HEK293T (cell line): ENCODE results near the gene NOS2.
"Not testable (repeated sequence)": the region's sequence is repeated elsewhere in the genome, so short reads cannot be mapped to it uniquely, and the experiment has no call there.

ENCODE experiments used
- CTCF ChIA-PET: fragments of 350-600 bp; formaldehyde crosslinking; extraction: SDS; loops from one replicate; lab custom pipeline; 2021; ENCODE audit warnings: antibody characterized with exemption, inconsistent platforms; lab: Yijun Ruan, JAX
- POLR2A ChIA-PET: fragments of 350-600 bp; formaldehyde crosslinking; extraction: SDS; loops from one replicate; lab custom pipeline; 2020; ENCODE audit warnings: antibody characterized with exemption, inconsistent platforms; lab: Yijun Ruan, JAX
- DNase-seq: peaks from one replicate; pipeline ENCODE4 v3.0.0; 2012; ENCODE audit warnings: mixed read lengths; ENCODE audit errors: extremely low spot score
- ARNT ChIP-seq: fragments of 450-650 bp; IDR thresholded peaks from 2 replicates; pipeline ENCODE4 v1.6.1; 2017; ENCODE audit warnings: mild to moderate bottlenecking
- BHLHE40 ChIP-seq: fragments of 450-650 bp; IDR thresholded peaks from 2 replicates; pipeline ENCODE4 v1.6.1; 2016; ENCODE audit warnings: mild to moderate bottlenecking, moderate library complexity, borderline replicate concordance
- CTBP1 ChIP-seq: fragments of 450-650 bp; IDR thresholded peaks from 2 replicates; pipeline ENCODE4 v1.6.1; 2016; ENCODE audit warnings: borderline replicate concordance
- ELF4 ChIP-seq: fragments of 450-650 bp; IDR thresholded peaks from 2 replicates; pipeline ENCODE4 v1.6.1; 2017; ENCODE audit warnings: antibody characterized with exemption
- FOXA1 ChIP-seq: fragments of 450-650 bp; IDR thresholded peaks from 2 replicates; pipeline ENCODE4 v1.6.1; 2016; ENCODE audit warnings: mild to moderate bottlenecking
- FOXK2 ChIP-seq: fragments of 450-650 bp; IDR thresholded peaks from 2 replicates; pipeline ENCODE4 v1.6.1; 2016; ENCODE audit warnings: mild to moderate bottlenecking
- FOXM1 ChIP-seq: fragments of 450-650 bp; IDR thresholded peaks from 2 replicates; pipeline ENCODE4 v1.6.1; 2017; ENCODE audit warnings: mild to moderate bottlenecking, borderline replicate concordance
- HDGF ChIP-seq: fragments of 450-650 bp; IDR thresholded peaks from 2 replicates; pipeline ENCODE4 v1.6.1; 2017; ENCODE audit warnings: antibody characterized with exemption, borderline replicate concordance
- L3MBTL2 ChIP-seq: fragments of 450-650 bp; conservative IDR thresholded peaks from 2 replicates; pipeline ENCODE4 v1.6.1; 2016; ENCODE audit warnings: mild to moderate bottlenecking
- LEF1 ChIP-seq: fragments of 450-650 bp; IDR thresholded peaks from 2 replicates; pipeline ENCODE4 v1.6.1; 2017; ENCODE audit warnings: mild to moderate bottlenecking, borderline replicate concordance
- NFRKB ChIP-seq: fragments of 450-650 bp; IDR thresholded peaks from 2 replicates; pipeline ENCODE4 v1.6.1; 2016; ENCODE audit warnings: mild to moderate bottlenecking, moderate library complexity
- SP1 ChIP-seq: fragments of 450-650 bp; IDR thresholded peaks from 2 replicates; pipeline ENCODE4 v1.6.1; 2017
- SUZ12 ChIP-seq: fragments of 450-650 bp; IDR thresholded peaks from 2 replicates; pipeline ENCODE4 v1.6.1; 2016; ENCODE audit warnings: mild to moderate bottlenecking
- TARDBP ChIP-seq: fragments of 450-650 bp; IDR thresholded peaks from 2 replicates; pipeline ENCODE4 v1.6.1; 2016
- ZNF384 ChIP-seq: fragments of 450-650 bp; IDR thresholded peaks from 2 replicates; pipeline ENCODE4 v1.6.1; 2016
- TF ChIP-seq, protein P1 (sequence below): fragments of 450-650 bp; IDR thresholded peaks from 2 replicates; pipeline ENCODE4 v1.6.1; 2016

The NOS2 gene

DNA sequence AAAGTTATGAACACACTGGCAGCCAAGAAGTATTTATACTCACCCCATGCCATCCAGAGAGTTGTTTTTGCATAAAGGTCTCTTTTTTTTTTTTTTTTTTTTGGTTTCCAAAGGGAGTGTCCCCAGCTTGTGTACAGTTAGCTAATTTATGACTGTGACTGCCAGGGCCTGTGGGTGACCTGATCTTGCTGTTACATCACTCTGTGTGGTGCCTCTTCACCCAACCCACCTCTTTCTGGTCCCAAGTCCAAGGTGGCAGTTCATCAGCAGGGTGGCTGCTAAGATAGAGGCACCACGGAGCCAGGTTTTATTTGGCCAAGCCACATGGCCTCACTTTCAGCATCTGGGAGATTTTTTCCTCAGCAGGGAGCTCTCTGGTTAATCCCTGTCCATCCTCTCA, at the start of gene NOS2:
TSS of gene NOS2 (minus strand) at position 8 of the 400 bp plus-strand sequence. CDS start 1,720 bp downstream, outside the sequence.
- CTCF ChIA-PET: interaction anchor here (0.6 to 0.9 kb wide), 3 partner anchors 40 to 79 kb away, joined by 3 to 4 read pairs (median 3); no protein-coding TSS in a partner anchor
- TF ChIP-seq, protein P1, sequence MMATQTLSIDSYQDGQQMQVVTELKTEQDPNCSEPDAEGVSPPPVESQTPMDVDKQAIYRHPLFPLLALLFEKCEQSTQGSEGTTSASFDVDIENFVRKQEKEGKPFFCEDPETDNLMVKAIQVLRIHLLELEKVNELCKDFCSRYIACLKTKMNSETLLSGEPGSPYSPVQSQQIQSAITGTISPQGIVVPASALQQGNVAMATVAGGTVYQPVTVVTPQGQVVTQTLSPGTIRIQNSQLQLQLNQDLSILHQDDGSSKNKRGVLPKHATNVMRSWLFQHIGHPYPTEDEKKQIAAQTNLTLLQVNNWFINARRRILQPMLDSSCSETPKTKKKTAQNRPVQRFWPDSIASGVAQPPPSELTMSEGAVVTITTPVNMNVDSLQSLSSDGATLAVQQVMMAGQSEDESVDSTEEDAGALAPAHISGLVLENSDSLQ: 0 out of 2 replicates have a peak, but pooled peaks have one; percentile 24
- TF ChIP-seq BHLHE40: no peak
- POLR2A ChIA-PET: no interaction called here
- no peak for DNase-seq

DNA sequence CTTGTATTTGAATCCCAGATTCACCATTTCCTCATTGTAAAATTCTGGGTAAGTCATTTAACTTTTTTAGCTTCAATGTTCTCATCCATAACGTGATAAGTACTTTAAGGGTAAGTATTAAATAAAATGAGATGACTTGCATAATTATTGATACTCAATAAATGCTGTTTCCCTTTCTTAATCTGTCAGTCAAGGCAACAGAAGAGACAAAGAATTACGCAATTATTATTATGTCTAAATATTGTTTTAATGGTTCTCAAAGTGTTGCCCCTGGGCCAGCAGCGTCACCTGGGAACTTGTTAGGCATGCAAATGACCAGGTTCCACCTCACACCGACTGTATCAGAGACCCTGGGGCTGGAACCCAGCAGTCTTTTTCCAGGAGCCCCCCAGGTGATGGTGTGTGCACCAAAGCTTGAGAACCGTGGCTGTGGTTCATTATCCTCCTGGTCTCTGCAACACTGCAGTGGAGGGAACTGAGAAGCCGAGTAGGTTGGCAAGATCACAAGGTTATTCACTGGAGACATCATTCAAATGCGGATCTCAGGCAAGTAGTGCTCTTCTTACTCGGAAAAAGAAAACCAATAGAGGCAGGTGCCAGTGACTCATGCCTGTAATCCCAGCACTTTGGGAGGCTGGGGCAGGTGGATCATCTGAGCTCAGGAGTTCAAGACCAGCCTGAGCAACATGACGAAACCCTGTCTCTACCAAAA, 49.3 kb upstream of the NOS2 start:
- ChIA-PET CTCF (interaction anchor here (1.1 kb wide), 1 partner anchor 30 kb away, joined by 3 read pairs; no protein-coding TSS in a partner anchor), POLR2A (no interaction called here)
- DNase-seq: no peak
- TF ChIP-seq, protein P1: no peak
- TF ChIP-seq HDGF: no peak
- no peak for TF ChIP-seq L3MBTL2
- TF ChIP-seq CTBP1: no peak
- no peak for TF ChIP-seq NFRKB
- TF ChIP-seq LEF1: no peak
- TF ChIP-seq ARNT: no peak
- TF ChIP-seq SUZ12: no peak
- no peak for TF ChIP-seq SP1
- TF ChIP-seq FOXK2: no peak

DNA sequence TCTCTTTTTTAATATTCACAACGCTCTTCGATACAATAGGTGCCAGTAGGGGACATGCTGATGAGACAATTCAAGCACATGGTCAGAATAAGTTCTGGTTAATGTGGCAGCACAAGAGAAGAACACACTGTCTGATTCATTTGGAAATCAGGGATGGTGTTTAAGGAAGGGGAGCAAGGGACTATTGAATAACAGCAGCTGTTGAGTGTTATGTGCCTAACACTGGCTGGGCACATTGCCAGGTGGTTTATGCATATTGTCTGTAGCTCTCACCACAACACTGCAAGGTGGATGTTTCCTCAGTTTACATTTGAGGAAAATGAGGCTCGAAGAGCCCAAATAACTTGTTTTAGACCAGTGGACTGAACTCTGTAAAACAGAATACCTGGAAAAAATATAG, 48.6 kb upstream of the NOS2 start:
- ChIA-PET CTCF (interaction anchor here (1.1 kb wide), 1 partner anchor 31 kb away, joined by 3 read pairs; no protein-coding TSS in a partner anchor), POLR2A (no interaction called here)
- TF ChIP-seq SP1 (no peak), NFRKB (no peak), HDGF (no peak), ELF4 (no peak), TARDBP (no peak), ZNF384 (no peak), FOXA1 (no peak), CTBP1 (no peak), ARNT (no peak), L3MBTL2 (no peak), FOXK2 (no peak), LEF1 (no peak), BHLHE40 (no peak), SUZ12 (no peak), FOXM1 (no peak)
- TF ChIP-seq, protein P1: no peak
- no peak for DNase-seq

GRCh38 chr17:27846808-27847307, 46.5 kb upstream of the NOS2 start:
- CTCF ChIA-PET: interaction anchor here (1.0 kb wide), 1 partner anchor 14 kb away, joined by 4 read pairs; no protein-coding TSS in a partner anchor
- DNase-seq, POLR2A ChIA-PET: not testable (repeated sequence)

DNA sequence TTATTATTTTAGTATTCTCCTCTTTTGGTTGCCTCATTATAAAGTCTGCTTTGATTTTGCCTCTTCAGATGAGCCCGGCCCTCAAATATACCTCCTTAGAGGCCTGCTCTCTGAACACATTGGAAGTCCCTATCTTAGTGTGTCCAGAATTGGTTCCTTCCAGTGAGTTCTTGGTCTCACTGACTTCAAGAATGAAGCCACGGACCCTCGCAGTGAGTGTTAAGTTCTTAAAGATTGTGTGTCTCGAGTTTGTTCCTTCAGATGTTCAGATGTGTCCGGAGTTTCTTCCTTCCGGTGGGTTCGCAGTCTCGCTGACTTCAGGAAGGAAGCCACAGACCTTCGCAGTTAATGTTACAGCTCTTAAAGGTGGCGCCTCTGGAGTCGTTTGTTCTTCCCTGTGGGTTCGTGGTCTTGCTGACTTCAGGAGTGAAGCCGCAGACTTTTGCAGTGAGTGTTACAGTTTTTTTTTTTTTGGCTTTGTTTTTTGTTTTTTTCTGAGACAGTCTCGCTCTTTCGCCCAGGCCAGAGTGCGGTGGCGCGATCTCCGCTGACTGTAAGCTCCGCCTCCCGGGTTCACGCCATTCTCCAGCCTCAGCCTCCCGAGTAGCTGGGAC, 45.8 kb upstream of the NOS2 start:
- no peak for DNase-seq
- POLR2A ChIA-PET: no interaction called here
- CTCF ChIA-PET: interaction anchor here (1.0 kb wide), 1 partner anchor 15 kb away, joined by 4 read pairs; no protein-coding TSS in a partner anchor
- TF ChIP-seq ARNT (no peak), HDGF (no peak), SUZ12 (no peak), SP1 (no peak), LEF1 (no peak), FOXM1 (no peak), BHLHE40 (no peak), TARDBP (no peak), L3MBTL2 (no peak), FOXK2 (no peak), ZNF384 (no peak), CTBP1 (no peak), NFRKB (no peak), FOXA1 (no peak), ELF4 (no peak)
- TF ChIP-seq, protein P1: no peak
